Measurements from ENCODE around the gene TSPAN11.

GRCh38 chr12:30909349-30910037, 17.1 kb upstream of the TSPAN11 start:
- TF ChIP-seq CTCF (IDR thresholded peaks at IDR 0.05; ENCODE audit: insufficient read depth, low read length, poor library complexity, severe bottlenecking) (no peak), EZH2phosphoT487 (conservative IDR thresholded peaks at IDR 0.05; ENCODE audit: low read length) (no peak)

All from SU-DHL-6 (cell line).